Breast epithelium (tissue), 3 donors: ENCODE results near the gene ZNF813.
A peak's percentile ranks its signal among the peaks of the same experiment; 100 is the strongest.

Experiments
- POLR2AphosphoS5 ChIP-seq, 3 donors: sonication (generic); formaldehyde crosslinking; IDR thresholded peaks; one replicate each; pipeline ENCODE4 v1.6.1; 2017; ENCODE audit warnings: antibody characterized with exemption in 3 of 3
- TF ChIP-seq, protein P1 (sequence below), 3 donors: fragments of 450-650 bp; IDR thresholded peaks; one replicate each; pipeline ENCODE4 v1.5.1; 2016 to 2017; ENCODE audit warnings: antibody characterized with exemption in 3 of 3, mild to moderate bottlenecking in 3 of 3, moderate library complexity in 3 of 3

DNA sequence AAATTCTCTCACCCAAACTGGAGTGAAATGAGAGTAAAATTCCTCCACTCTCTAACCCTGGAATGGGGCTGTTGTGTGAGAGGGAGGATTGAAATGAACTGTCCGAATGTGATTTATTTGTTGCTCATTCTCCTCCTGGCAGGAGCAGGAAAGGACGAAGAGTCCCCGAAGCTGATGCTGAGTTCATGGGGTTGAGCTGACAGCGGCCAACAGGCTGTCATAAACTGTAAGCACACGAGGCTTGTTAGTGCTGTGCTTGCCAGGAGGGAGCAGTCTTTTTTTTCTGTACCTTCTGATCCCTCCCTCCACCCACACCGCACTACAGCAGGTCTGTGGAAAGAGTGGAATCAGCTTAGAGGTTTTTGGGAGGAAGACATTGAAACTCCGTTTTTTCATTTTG is 37.4 kb downstream of the ZNF813 start:
- TF ChIP-seq POLR2AphosphoS5 (IDR thresholded peaks at IDR 0.05), result peak in 1 of 3 donors; percentile 55
- TF ChIP-seq, protein P1, sequence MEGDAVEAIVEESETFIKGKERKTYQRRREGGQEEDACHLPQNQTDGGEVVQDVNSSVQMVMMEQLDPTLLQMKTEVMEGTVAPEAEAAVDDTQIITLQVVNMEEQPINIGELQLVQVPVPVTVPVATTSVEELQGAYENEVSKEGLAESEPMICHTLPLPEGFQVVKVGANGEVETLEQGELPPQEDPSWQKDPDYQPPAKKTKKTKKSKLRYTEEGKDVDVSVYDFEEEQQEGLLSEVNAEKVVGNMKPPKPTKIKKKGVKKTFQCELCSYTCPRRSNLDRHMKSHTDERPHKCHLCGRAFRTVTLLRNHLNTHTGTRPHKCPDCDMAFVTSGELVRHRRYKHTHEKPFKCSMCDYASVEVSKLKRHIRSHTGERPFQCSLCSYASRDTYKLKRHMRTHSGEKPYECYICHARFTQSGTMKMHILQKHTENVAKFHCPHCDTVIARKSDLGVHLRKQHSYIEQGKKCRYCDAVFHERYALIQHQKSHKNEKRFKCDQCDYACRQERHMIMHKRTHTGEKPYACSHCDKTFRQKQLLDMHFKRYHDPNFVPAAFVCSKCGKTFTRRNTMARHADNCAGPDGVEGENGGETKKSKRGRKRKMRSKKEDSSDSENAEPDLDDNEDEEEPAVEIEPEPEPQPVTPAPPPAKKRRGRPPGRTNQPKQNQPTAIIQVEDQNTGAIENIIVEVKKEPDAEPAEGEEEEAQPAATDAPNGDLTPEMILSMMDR (IDR thresholded peaks at IDR 0.05), result no peak
